Keratinocyte (primary cell): Measurements from ENCODE around the gene FAM124A. TPM values are rescaled to one million over a fixed set of nuclear protein-coding genes. Genes with fewer than 3 reads are reported as not detected.

Experiments used
- DNase-seq: peaks from one replicate; pipeline ENCODE4 v3.0.0-alpha.2; 2011; ENCODE audit warnings: low read depth, missing footprints, low spot score
- FAIRE-seq: peaks from 2 replicates; lab custom pipeline; 2011; peaks lifted over from hg19 to GRCh38; lab: Jason Lieb, UNC
- H2AFZ ChIP-seq: 2 replicates; pipeline ENCODE4 v1.6.0; 2012; ENCODE audit warnings: low read length, control low read depth, inconsistent platforms; ENCODE audit not compliant: control insufficient read depth
- H3K27ac ChIP-seq: 2 replicates; pipeline ENCODE4 v1.5.1; 2011; ENCODE audit warnings: low read length; ENCODE audit not compliant: control insufficient read depth, insufficient read depth
- H3K27me3 ChIP-seq: 3 replicates; pipeline ENCODE4 v1.6.0; 2011; ENCODE audit warnings: low read length; ENCODE audit not compliant: control insufficient read depth, insufficient read depth; ENCODE audit errors: extremely low read depth
- H3K36me3 ChIP-seq, 2 experiments: 2 replicates in 1 of 2; 3 replicates in 1 of 2; pipeline ENCODE4 v1.5.1; 2011; ENCODE audit warnings: low read length in 2 of 2, mild to moderate bottlenecking in 1 of 2; ENCODE audit not compliant: control insufficient read depth in 2 of 2, insufficient read depth in 2 of 2; ENCODE audit errors: extremely low read depth in 1 of 2
- H3K4me1 ChIP-seq: 3 replicates; pipeline ENCODE4 v1.5.1; 2011; ENCODE audit warnings: low read length; ENCODE audit not compliant: control insufficient read depth, insufficient read depth; ENCODE audit errors: extremely low read depth
- H3K4me2 ChIP-seq: 3 replicates; pipeline ENCODE4 v1.6.0; 2011; ENCODE audit warnings: low read depth, low read length; ENCODE audit not compliant: control insufficient read depth, insufficient read depth; ENCODE audit errors: extremely low read depth
- H3K4me3 ChIP-seq, 3 experiments: fragments of 200-600 bp in 1 of 3; sonication (generic) in 1 of 3; 2 replicates in 2 of 3; 3 replicates in 1 of 3; pipeline ENCODE4 v1.5.1; 2011 to 2016; ENCODE audit warnings: low read length in 3 of 3, mild to moderate bottlenecking in 3 of 3, control low read depth in 2 of 3, inconsistent platforms in 1 of 3, low read depth in 1 of 3, mixed read lengths in 1 of 3, mixed run types in 1 of 3, moderate library complexity in 1 of 3; ENCODE audit not compliant: control insufficient read depth in 2 of 3, insufficient read depth in 2 of 3; ENCODE audit errors: extremely low read depth in 1 of 3
- H3K79me2 ChIP-seq: 2 replicates; pipeline ENCODE4 v1.6.0; 2012; ENCODE audit warnings: low read length; ENCODE audit not compliant: control insufficient read depth, insufficient read depth
- H3K9ac ChIP-seq: 3 replicates; pipeline ENCODE4 v1.6.0; 2011; ENCODE audit warnings: low read length; ENCODE audit not compliant: control insufficient read depth, insufficient read depth; ENCODE audit errors: extremely low read depth
- H3K9me1 ChIP-seq: 3 replicates; pipeline ENCODE4 v1.6.0; 2011; ENCODE audit warnings: low read length; ENCODE audit not compliant: control insufficient read depth, insufficient read depth; ENCODE audit errors: extremely low read depth
- H3K9me3 ChIP-seq: 2 replicates; pipeline ENCODE4 v1.5.1; 2012; ENCODE audit warnings: low read depth, low read length; ENCODE audit not compliant: control insufficient read depth
- H4K20me1 ChIP-seq: 3 replicates; pipeline ENCODE4 v1.6.0; 2011; ENCODE audit warnings: low read length; ENCODE audit not compliant: control insufficient read depth, insufficient read depth; ENCODE audit errors: extremely low read depth
- CTCF ChIP-seq, 3 experiments: IDR thresholded peaks in 1 of 3; conservative IDR thresholded peaks in 1 of 3; optimal IDR thresholded peaks in 1 of 3; 2 replicates in 2 of 3; 3 replicates in 1 of 3; pipeline versions ENCODE3 to v1.5.1; 2011; ENCODE audit warnings: low read length in 3 of 3, mild to moderate bottlenecking in 3 of 3, moderate library complexity in 2 of 3, control low read depth in 1 of 3, inconsistent platforms in 1 of 3; ENCODE audit not compliant: insufficient read depth in 2 of 3; ENCODE audit errors: extremely low read depth in 1 of 3
- EZH2 ChIP-seq: IDR thresholded peaks from one replicate; pipeline ENCODE4 v1.6.1; 2012; ENCODE audit warnings: inconsistent platforms, mild to moderate bottlenecking, low read length, moderate library complexity
- dilution Hi-C: fragments of 300-500 bp; cut with MboI; formaldehyde crosslinking; loops from one replicate; pipeline ENCODE4 v1.7.0; 2020; ENCODE audit warnings: low sequenced_read_pairs; ENCODE audit not compliant: extremely low pct_ligation_motif_present
- polyA plus RNA-seq, 5 experiments: library from polyadenylated mRNA; depleted of rRNA in 3 of 5; stranded (reverse) in 3 of 5; stranded (forward) in 1 of 5; unstranded in 1 of 5; fragments of >200 nt; gene quantifications; 1 replicate in 1 of 5; 2 replicates in 3 of 5; 3 replicates in 1 of 5; pipeline versions ENCODE4 v1.2.1 to v1.2.3, GENCODE V29; 2011 to 2012; ENCODE audit warnings: missing spikeins in 2 of 5, low read depth in 1 of 5, low replicate concordance in 1 of 5

The FAM124A gene
- polyA plus RNA-seq, 1 donor (not counting 4 experiments of a cell fraction or from before 2014, with no cell fraction given): 0.05 TPM

- Histone ChIP-seq H3K79me2 (no peaks in the 10 kb centered on the region), H4K20me1 (no peaks in the 10 kb centered on the region), H3K4me3 (no peak overlapping the region), H3K36me3 (no peaks in the 10 kb centered on the region), H3K4me2 (no peak overlapping the region), H3K9me1 (no peaks in the 10 kb centered on the region), H3K9me3 (no peaks in the 10 kb centered on the region), H3K27ac (no peak overlapping the region), H3K27me3 (peaks cover 6% of the 10 kb centered on the region), H2AFZ (no peak overlapping the region), H3K4me1 (no peaks in the 10 kb centered on the region), H3K9ac (no peak overlapping the region)
- DNase-seq (no peak), FAIRE-seq (no peak)
- dilution Hi-C loops: no loop called here
- no peak for TF ChIP-seq CTCF (optimal IDR thresholded peaks at IDR 0.05 in 1 of 3, IDR thresholded peaks at IDR 0.05 in 1 of 3, conservative IDR thresholded peaks at IDR 0.05 in 1 of 3; ENCODE audit: extremely low read depth in 1 of 3, insufficient read depth in 2 of 3, low read length in 3 of 3)
- TF ChIP-seq EZH2: no peak
These were observed 48.6 kb downstream of the FAM124A start for GRCh38 chr13:51270623-51271415.

- TF ChIP-seq CTCF (optimal IDR thresholded peaks at IDR 0.05 in 1 of 3, IDR thresholded peaks at IDR 0.05 in 1 of 3, conservative IDR thresholded peaks at IDR 0.05 in 1 of 3; ENCODE audit: extremely low read depth in 1 of 3, insufficient read depth in 2 of 3, low read length in 3 of 3) (no peak), EZH2 (no peak)
These were observed 49.4 kb downstream of the FAM124A start for GRCh38 chr13:51271528-51272085.

More at GRCh38 chr13:51271528-51272085, 49.4 kb downstream of the FAM124A start:
- Histone ChIP-seq H3K79me2 (no peaks in the 10 kb centered on the region), H3K36me3 (no peaks in the 10 kb centered on the region), H2AFZ (no peak overlapping the region), H3K9me1 (no peaks in the 10 kb centered on the region), H3K4me2 (no peak overlapping the region), H3K27me3 (peaks cover 11% of the 10 kb centered on the region), H3K4me1 (no peaks in the 10 kb centered on the region), H3K9ac (no peak overlapping the region), H3K4me3 (no peak overlapping the region), H3K9me3 (no peaks in the 10 kb centered on the region), H3K27ac (no peak overlapping the region), H4K20me1 (no peaks in the 10 kb centered on the region)
- dilution Hi-C loops: no loop called here
- no peak for FAIRE-seq
- no peak for DNase-seq
